ENCODE measurements around the gene TNS4. TPM values are rescaled to one million over a fixed set of nuclear protein-coding genes. Genes with fewer than 3 reads are reported as not detected.
A peak's percentile ranks its signal among the peaks of the same experiment; 100 is the strongest.
"Not testable (repeated sequence)": the region's sequence is repeated elsewhere in the genome, so short reads cannot be mapped to it uniquely, and the experiment has no call there.

Gene TNS4, protein sequence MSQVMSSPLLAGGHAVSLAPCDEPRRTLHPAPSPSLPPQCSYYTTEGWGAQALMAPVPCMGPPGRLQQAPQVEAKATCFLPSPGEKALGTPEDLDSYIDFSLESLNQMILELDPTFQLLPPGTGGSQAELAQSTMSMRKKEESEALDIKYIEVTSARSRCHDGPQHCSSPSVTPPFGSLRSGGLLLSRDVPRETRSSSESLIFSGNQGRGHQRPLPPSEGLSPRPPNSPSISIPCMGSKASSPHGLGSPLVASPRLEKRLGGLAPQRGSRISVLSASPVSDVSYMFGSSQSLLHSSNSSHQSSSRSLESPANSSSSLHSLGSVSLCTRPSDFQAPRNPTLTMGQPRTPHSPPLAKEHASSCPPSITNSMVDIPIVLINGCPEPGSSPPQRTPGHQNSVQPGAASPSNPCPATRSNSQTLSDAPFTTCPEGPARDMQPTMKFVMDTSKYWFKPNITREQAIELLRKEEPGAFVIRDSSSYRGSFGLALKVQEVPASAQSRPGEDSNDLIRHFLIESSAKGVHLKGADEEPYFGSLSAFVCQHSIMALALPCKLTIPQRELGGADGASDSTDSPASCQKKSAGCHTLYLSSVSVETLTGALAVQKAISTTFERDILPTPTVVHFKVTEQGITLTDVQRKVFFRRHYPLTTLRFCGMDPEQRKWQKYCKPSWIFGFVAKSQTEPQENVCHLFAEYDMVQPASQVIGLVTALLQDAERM
- not detected for total RNA-seq
- polyA plus RNA-seq, result not detected
- total RNA-seq, result 0.17 to 0.67 (median 0.53) reads per million in 6 experiments

- no peak for ATAC-seq
- peak within 1 kb of the TSS in 3 of 10 donors; percentile 29 to 44 (median 34) for H3K27ac Mint-ChIP-seq
- no peak within 1 kb of the TSS for H3K4me3 Mint-ChIP-seq
- POLR2A ChIA-PET, result interaction anchor here (1.0 to 1.6 kb wide), 3 partner anchors 8 to 11 kb away, joined by 3 to 6 read pairs (median 3); no protein-coding TSS in a partner anchor
- no peak for DNase-seq
- H3K36me3 Mint-ChIP-seq, result no peaks in the 10 kb centered on the region
- peaks cover 0 to 11% (median 5%) of the 10 kb centered on the region in 5 donors for H3K27me3 Mint-ChIP-seq
- H3K4me1 Mint-ChIP-seq, result peaks cover 4 to 12% (median 11%) of the 10 kb centered on the region in 4 donors
- no peaks in the 10 kb centered on the region for H3K9me3 Mint-ChIP-seq
Measured at GRCh38 chr17:40501499-40501911, at the start of gene TNS4. Gene TNS4, minus strand, starts transcription at chr17:40501623. Its CDS starts 5,198 bp downstream, at chr17:40496425.

- Mint-ChIP-seq H3K36me3 (peaks cover 0 to 43% (median 11%) of the 10 kb centered on the region in 3 donors), H3K4me1 (peaks cover 64 to 100% (median 99%) of the 10 kb centered on the region in 4 donors), H3K4me3 (peak overlapping the region in 8 of 10 donors; percentile 15 to 84 (median 47)), H3K9me3 (no peaks in the 10 kb centered on the region), H3K27ac (peak overlapping the region; percentile 83 to 100 (median 95)), H3K27me3 (no peaks in the 10 kb centered on the region)
- peak in 1 of 10 donors; percentile 23 for DNase-seq
- POLR2A ChIA-PET, result interaction anchor here (0.6 to 37.3 kb wide), 8 partner anchors 8 to 754 kb away, joined by 3 to 2269 read pairs (median 245); partner anchors contain the start of gene CCR7
- ATAC-seq, result no peak
Measured at GRCh38 chr17:40550608-40551007, 49.2 kb upstream of the TNS4 start.

- H3K27ac Mint-ChIP-seq, result peak overlapping the region; percentile 73 to 98 (median 95)
- H3K4me1 Mint-ChIP-seq, result peaks cover 54 to 92% (median 92%) of the 10 kb centered on the region in 4 donors
- peak overlapping the region; percentile 5 to 77 (median 60) for H3K4me3 Mint-ChIP-seq
- H3K27me3 Mint-ChIP-seq, result no peaks in the 10 kb centered on the region
- ATAC-seq (no peak), DNase-seq (peak in 2 of 10 donors; percentile 34 to 63)
- no peaks in the 10 kb centered on the region for H3K9me3 Mint-ChIP-seq
- peaks cover 0 to 28% (median 5%) of the 10 kb centered on the region in 3 donors for H3K36me3 Mint-ChIP-seq
- POLR2A ChIA-PET, result interaction anchor here (0.6 to 37.3 kb wide), 14 partner anchors 8 to 1066 kb away, joined by 3 to 2269 read pairs (median 4); partner anchors contain the start of genes CCR7, SMARCE1 and TOP2A
Measured at GRCh38 chr17:40548982-40549685, 47.7 kb upstream of the TNS4 start.

GRCh38 chr17:40548491-40548981 lies 47.1 kb upstream of the TNS4 start:
- POLR2A ChIA-PET, result interaction anchor here (0.6 to 37.3 kb wide), 18 partner anchors 8 to 1140 kb away, joined by 3 to 2269 read pairs (median 6); partner anchors contain the start of genes CCR7, EIF1, SMARCE1 and TOP2A
- DNase-seq, result peak in 3 of 10 donors; percentile 16 to 64 (median 19)
- Mint-ChIP-seq H3K4me1 (peaks cover 50 to 92% (median 89%) of the 10 kb centered on the region in 4 donors), H3K4me3 (peak overlapping the region; percentile 6 to 77 (median 60)), H3K27ac (peak overlapping the region; percentile 73 to 98 (median 95)), H3K9me3 (no peaks in the 10 kb centered on the region), H3K36me3 (peaks cover 0 to 22% (median 0%) of the 10 kb centered on the region in 3 donors), H3K27me3 (no peaks in the 10 kb centered on the region)
- ATAC-seq, result no peak

- Mint-ChIP-seq H3K9me3 (no peaks in the 10 kb centered on the region), H3K27me3 (no peaks in the 10 kb centered on the region), H3K4me1 (peaks cover 49 to 93% (median 88%) of the 10 kb centered on the region in 4 donors), H3K4me3 (peak overlapping the region; percentile 59 to 77 (median 68)), H3K27ac (peak overlapping the region; percentile 73 to 98 (median 95)), H3K36me3 (peaks cover 0 to 16% (median 0%) of the 10 kb centered on the region in 3 donors)
- ATAC-seq (peak; percentile 18 to 23), DNase-seq (no peak)
- POLR2A ChIA-PET, result interaction anchor here (0.6 to 37.3 kb wide), 19 partner anchors 7 to 1141 kb away, joined by 3 to 2269 read pairs (median 7); partner anchors contain the start of genes CCR7, EIF1, SMARCE1 and TOP2A
Measured at GRCh38 chr17:40547785-40548478, 46.5 kb upstream of the TNS4 start.

DNA sequence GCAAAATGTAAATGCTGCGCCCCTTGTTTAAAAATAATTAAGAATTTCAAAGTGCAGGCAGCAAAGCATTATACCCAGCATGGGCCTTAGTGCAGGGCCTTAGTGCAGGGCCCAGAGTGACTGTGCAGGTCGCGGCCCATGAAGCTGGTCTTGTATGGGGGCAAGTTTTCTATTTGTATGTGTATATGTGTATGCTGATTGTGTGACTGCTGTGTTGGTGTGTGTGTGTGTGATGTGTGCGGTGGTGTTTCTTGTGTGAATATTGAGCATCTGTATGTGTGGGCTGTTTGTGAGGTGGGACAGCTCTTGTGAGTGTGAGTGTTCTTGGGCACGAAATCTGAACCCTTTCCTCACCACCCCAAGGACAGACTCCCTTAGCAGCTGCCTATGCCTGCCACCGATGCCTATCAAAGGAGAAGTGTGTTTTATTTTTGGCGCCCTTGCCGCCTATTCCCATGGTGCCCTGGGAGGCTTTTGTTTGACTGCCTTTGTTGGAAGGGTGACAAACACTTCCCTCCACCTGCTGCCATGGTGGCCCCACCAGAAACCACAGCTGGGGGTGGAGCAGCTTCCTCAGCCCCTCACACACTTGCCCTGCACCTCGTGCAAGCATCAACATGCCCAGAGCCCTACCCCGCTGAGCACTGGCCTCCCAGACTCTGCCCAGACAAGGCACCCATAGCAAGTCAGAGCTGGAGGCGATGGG lies 45.8 kb upstream of the TNS4 start:
- Mint-ChIP-seq H3K36me3 (peaks cover 0 to 10% (median 0%) of the 10 kb centered on the region in 3 donors), H3K9me3 (no peaks in the 10 kb centered on the region), H3K27me3 (no peaks in the 10 kb centered on the region), H3K4me3 (peak overlapping the region; percentile 59 to 77 (median 68)), H3K27ac (peak overlapping the region; percentile 73 to 98 (median 95)), H3K4me1 (peaks cover 48 to 93% (median 88%) of the 10 kb centered on the region in 4 donors)
- POLR2A ChIA-PET, result interaction anchor here (0.6 to 37.3 kb wide), 16 partner anchors 6 to 1142 kb away, joined by 3 to 2269 read pairs (median 7); partner anchors contain the start of genes CCR7, EIF1, SMARCE1 and TOP2A
- peak; percentile 76 to 92 for ATAC-seq
- DNase-seq, result peak; percentile 52 to 94 (median 82)

GRCh38 chr17:40546497-40546896 lies 45.1 kb upstream of the TNS4 start:
- not testable (repeated sequence) for DNase-seq, H3K36me3 Mint-ChIP-seq, H3K27me3 Mint-ChIP-seq, H3K9me3 Mint-ChIP-seq, ATAC-seq
- POLR2A ChIA-PET, result interaction anchor here (1.4 to 37.3 kb wide), 6 partner anchors 6 to 1142 kb away, joined by 7 to 2269 read pairs (median 652); partner anchors contain the start of genes CCR7, EIF1 and SMARCE1
- Mint-ChIP-seq H3K4me1 (peaks cover 48 to 93% (median 88%) of the 10 kb centered on the region in 4 donors), H3K27ac (peak overlapping the region; percentile 40 to 95 (median 82)), H3K4me3 (peak overlapping the region in 5 of 10 donors; percentile 19 to 44 (median 24))

GRCh38 chr17:40545660-40546059 lies 44.2 kb upstream of the TNS4 start:
- H3K36me3 Mint-ChIP-seq, result peaks cover 0 to 2% (median 0%) of the 10 kb centered on the region in 3 donors
- H3K27ac Mint-ChIP-seq, result peak overlapping the region in 8 of 10 donors; percentile 68 to 95 (median 84)
- H3K27me3 Mint-ChIP-seq, result peaks cover 0 to 2% (median 0%) of the 10 kb centered on the region in 5 donors
- H3K9me3 Mint-ChIP-seq, result no peaks in the 10 kb centered on the region
- DNase-seq (peak in 1 of 10 donors; percentile 62), ATAC-seq (no peak)
- H3K4me1 Mint-ChIP-seq, result peaks cover 51 to 93% (median 88%) of the 10 kb centered on the region in 4 donors
- H3K4me3 Mint-ChIP-seq, result peak overlapping the region in 3 of 10 donors; percentile 4 to 60 (median 44)
- POLR2A ChIA-PET, result interaction anchor here (1.0 to 37.3 kb wide), 6 partner anchors 5 to 1143 kb away, joined by 3 to 2269 read pairs (median 650); partner anchors contain the start of genes CCR7, EIF1, IGFBP4 and KRTAP16-1

DNA sequence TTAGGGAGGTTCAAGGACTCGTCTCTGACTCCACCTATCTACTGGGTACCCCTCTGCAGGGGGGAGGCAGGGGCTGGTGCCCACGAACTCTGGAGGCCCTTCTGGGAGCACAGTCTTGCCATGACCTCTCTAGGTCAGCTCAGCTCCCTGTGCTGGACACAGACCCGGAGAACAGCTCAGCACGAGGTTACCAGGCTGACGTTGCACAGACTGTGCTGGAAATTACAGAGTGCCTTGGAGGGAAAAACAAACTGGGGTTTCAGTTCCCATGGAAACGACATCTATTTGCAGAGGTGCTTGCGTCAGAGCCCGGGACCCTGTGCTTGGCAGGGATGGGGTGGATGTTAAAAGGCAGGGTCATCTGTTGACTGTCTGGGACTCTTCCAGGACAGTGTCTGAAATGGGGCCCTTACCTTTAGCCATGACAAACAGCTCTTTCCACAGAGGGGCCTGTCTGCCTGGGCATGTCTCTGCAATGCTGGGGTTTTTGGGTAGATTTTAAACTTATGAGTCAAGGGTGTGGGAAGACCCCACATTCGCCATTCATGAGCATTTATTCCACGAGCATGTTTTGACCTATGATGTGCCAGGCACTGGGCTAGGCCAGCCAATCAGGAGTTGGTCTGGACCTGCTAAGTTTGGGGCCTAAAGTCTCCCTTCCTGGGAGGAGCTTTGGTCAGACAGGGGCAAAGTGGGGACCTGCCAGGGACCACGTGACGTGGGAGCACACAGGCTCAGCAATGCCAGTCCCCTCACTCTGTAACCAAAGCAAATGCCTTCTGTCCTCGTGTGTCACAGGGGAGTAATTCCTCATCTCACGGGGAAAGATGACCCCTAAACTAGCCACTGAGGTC lies 41.4 kb upstream of the TNS4 start:
- peaks cover 0 to 2% (median 0%) of the 10 kb centered on the region in 5 donors for H3K27me3 Mint-ChIP-seq
- POLR2A ChIA-PET, result interaction anchor here (0.5 to 37.3 kb wide), 12 partner anchors 10 to 1475 kb away, joined by 3 to 2269 read pairs (median 3); partner anchors contain the start of gene CCR7
- H3K36me3 Mint-ChIP-seq, result no peaks in the 10 kb centered on the region
- peaks cover 51 to 93% (median 87%) of the 10 kb centered on the region in 4 donors for H3K4me1 Mint-ChIP-seq
- ATAC-seq, result no peak
- H3K4me3 Mint-ChIP-seq, result peak overlapping the region; percentile 49 to 91 (median 77)
- no peaks in the 10 kb centered on the region for H3K9me3 Mint-ChIP-seq
- H3K27ac Mint-ChIP-seq, result peak overlapping the region; percentile 90 to 99 (median 96)
- peak in 3 of 10 donors; percentile 12 to 64 (median 47) for DNase-seq

All from naive thymus-derived CD8-positive, alpha-beta T cell (primary cell).